WTC11 (cell line): ENCODE data around the gene LRRC32.

Experiments
- CREB1 ChIP-seq: sonication (generic); formaldehyde crosslinking; IDR thresholded peaks from 2 replicates; pipeline ENCODE4 v1.8.0; 2023; ENCODE audit warnings: mild to moderate bottlenecking, missing genetic modification reagents
- CTCF ChIP-seq: fragments of 200-600 bp; IDR thresholded peaks from 2 replicates; pipeline ENCODE4 v1.8.0; 2022; ENCODE audit warnings: antibody characterized with exemption
- SP1 ChIP-seq: sonication (generic); formaldehyde crosslinking; conservative IDR thresholded peaks from 2 replicates; pipeline ENCODE4 v1.8.1; 2022; ENCODE audit warnings: missing genetic modification reagents
- TEAD4 ChIP-seq: sonication (generic); formaldehyde crosslinking; IDR thresholded peaks from 2 replicates; pipeline ENCODE4 v1.8.0; 2022; ENCODE audit warnings: mild to moderate bottlenecking, missing genetic modification reagents

GRCh38 chr11:76685831-76686230 lies 15.3 kb upstream of the LRRC32 start:
- no peak for TF ChIP-seq SP1
- no peak for TF ChIP-seq CREB1 (CRISPR knock-in tag)
- no peak for TF ChIP-seq CTCF
- TF ChIP-seq TEAD4 (CRISPR knock-in tag): no peak
